Adipocyte (in vitro differentiated cells): ENCODE results near the gene SAP25.
A peak's percentile ranks its signal among the peaks of the same experiment; 100 is the strongest.
"Not testable (repeated sequence)": the region's sequence is repeated elsewhere in the genome, so short reads cannot be mapped to it uniquely, and the experiment has no call there.

Experiments
- DNase-seq: peaks from one replicate; pipeline ENCODE4 v3.0.0-alpha.2; 2015; ENCODE audit warnings: low read depth
- H3K27me3 ChIP-seq: replicated peaks from 2 replicates; pipeline ENCODE4 v1.7.0; 2013; ENCODE audit warnings: mild to moderate bottlenecking, low read length, moderate library complexity; ENCODE audit not compliant: control insufficient read depth, insufficient read depth
- H3K36me3 ChIP-seq: 2 replicates; pipeline ENCODE4 v1.7.0; 2013; ENCODE audit warnings: low read length, mild to moderate bottlenecking, moderate library complexity; ENCODE audit not compliant: control insufficient read depth, insufficient read depth, severe bottlenecking
- H3K4me1 ChIP-seq: 2 replicates; pipeline ENCODE4 v1.7.0; 2013; ENCODE audit warnings: mild to moderate bottlenecking, low read length, moderate library complexity; ENCODE audit not compliant: control insufficient read depth, insufficient read depth
- H3K4me3 ChIP-seq: 2 replicates; pipeline ENCODE4 v1.7.0; 2013; ENCODE audit warnings: mild to moderate bottlenecking, low read length, moderate library complexity
- H3K9ac ChIP-seq: 2 replicates; pipeline ENCODE4 v1.7.0; 2013; ENCODE audit warnings: mild to moderate bottlenecking, low read length, moderate library complexity
- H3K9me3 ChIP-seq: 2 replicates; pipeline ENCODE4 v1.7.0; 2013; ENCODE audit warnings: mild to moderate bottlenecking, low read length, moderate library complexity; ENCODE audit not compliant: control insufficient read depth

SAP25 gene

DNA sequence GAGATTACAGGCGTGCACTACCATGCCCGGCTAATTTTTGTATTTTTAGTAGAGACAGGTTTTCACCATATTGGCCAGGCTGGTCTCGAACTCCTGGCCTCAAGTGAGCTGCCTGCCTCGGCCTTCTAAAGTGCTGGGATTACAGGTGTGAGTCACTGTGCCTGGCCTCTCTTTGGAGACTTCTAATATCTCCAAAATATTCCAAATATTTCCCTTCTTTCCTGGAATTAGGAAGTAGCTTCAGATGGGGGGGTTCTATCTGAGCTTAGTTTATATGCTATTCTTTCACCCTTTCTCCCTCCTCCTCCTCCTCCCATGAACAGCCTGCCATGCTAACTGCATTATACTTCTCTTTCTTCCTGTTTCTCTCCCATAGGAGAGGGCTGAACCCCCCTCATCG is 25.3 kb downstream of the SAP25 start:
- peaks cover 39% of the 10 kb centered on the region for H3K4me1 ChIP-seq
- DNase-seq, H3K4me3 ChIP-seq, H3K9me3 ChIP-seq, H3K27me3 ChIP-seq, H3K9ac ChIP-seq: not testable (repeated sequence)
- peaks cover 25% of the 10 kb centered on the region for H3K36me3 ChIP-seq

DNA sequence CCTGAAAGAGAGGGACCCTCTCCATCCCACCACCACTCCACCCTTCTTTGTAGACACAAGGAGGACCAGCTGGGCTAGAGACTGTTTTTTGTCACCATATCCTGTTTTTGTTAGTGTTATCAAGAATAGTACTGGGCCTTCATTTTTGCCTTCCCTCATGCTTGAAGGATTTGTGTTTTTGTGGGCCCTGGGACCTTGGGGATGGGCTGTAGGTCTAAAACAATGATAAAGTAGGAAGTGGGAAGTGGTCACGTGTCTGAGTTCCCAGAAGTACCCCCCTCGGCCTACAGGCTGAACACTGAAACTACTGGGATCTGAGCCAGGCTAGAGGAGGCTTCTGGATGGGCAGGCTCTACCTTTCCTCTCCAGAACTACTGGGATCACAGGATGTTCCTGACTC is 25.8 kb downstream of the SAP25 start:
- Histone ChIP-seq H3K36me3 (peaks cover 19% of the 10 kb centered on the region), H3K4me3 (no peak overlapping the region), H3K9me3 (no peaks in the 10 kb centered on the region), H3K27me3 (no peaks in the 10 kb centered on the region), H3K4me1 (peaks cover 41% of the 10 kb centered on the region), H3K9ac (no peak overlapping the region)
- no peak for DNase-seq

DNA sequence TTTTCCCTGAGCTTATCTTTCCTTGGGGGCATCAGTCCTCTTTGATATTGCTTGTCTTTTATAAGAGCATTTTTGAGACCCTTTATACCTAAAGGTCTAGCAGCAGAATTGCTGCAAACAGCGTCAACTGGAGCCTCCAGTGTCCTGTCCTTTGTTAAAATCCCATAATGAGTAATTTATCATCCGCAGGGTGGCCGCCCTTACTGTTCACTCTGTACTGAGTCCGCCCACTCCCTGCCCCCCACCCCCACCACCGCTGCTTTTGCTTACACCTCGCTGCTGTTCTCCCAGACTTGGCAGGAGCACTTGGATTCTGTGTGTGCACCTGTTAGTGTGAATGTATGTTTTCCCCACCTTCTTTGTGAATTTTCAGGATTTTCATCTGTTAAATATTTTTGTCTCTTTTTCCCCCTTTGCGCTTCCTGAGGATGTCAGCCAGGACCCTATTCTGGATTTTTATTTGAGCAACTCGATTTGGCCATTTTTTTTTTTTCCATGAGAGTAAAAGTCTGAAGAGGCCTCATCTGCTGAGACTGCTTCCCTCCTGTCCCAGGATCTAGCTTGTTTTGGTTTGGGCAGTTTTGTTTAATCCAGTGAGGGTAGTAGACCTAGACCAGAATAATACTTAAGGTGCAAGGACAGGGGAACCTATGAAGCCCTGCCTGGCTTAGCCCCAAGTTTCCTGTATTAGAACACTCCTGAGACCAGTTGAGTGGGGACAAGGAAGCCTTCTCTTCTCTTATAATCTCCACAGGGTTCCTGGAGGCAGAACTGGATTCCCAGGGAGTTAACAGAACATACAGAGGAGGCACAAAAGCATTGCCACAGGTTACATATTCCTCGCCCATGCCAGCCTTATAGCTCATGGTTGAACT is 26.5 kb downstream of the SAP25 start:
- H3K36me3 ChIP-seq: peaks cover 12% of the 10 kb centered on the region
- H3K4me3 ChIP-seq: no peak overlapping the region
- H3K27me3 ChIP-seq: no peaks in the 10 kb centered on the region
- H3K9ac ChIP-seq: peak overlapping the region; percentile 65
- H3K9me3 ChIP-seq: no peaks in the 10 kb centered on the region
- H3K4me1 ChIP-seq: peaks cover 41% of the 10 kb centered on the region
- no peak for DNase-seq

DNA sequence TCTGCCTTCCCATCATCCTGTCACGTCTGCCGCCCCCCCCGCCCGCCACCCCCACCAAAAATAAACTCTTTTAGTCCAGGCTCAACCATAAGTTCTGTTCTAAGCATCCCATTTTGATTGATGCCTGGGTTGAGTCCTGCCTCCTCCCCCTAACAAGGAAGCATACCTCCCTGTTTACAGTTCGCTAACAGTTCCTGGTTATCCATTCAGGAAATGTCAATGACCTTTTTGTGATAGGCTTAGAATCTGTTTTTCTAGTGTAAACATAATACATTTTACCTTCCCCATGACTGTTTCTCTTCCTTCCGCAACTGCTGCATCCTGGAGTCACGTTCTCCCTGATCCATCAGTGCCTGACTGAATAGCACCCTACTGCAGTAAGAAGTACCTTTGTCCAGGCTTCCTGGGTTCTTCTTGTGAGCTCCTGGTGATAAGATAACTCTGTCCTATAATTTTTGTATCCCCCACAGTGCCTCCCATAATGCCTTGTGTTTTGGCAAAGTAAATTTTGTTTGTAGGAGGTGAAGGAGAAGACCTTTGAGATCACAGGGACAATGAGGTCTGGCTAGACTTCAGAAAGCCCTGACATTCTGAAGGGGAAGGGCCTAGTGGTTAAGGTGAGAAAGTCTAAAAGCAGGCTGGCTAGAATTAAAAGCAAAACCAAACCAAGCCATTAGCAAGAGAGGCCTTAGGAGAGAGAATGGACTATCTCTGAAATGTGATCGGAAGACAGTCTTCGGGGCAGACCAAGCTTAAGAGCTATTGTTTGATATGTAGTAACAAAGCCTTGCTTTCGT is 27.4 kb downstream of the SAP25 start:
- H3K27me3 ChIP-seq: no peaks in the 10 kb centered on the region
- peaks cover 41% of the 10 kb centered on the region for H3K4me1 ChIP-seq
- H3K4me3 ChIP-seq: peak overlapping the region; percentile 33
- H3K9ac ChIP-seq: peak overlapping the region; percentile 65
- H3K36me3 ChIP-seq: peaks cover 9% of the 10 kb centered on the region
- DNase-seq: no peak
- no peaks in the 10 kb centered on the region for H3K9me3 ChIP-seq

DNA sequence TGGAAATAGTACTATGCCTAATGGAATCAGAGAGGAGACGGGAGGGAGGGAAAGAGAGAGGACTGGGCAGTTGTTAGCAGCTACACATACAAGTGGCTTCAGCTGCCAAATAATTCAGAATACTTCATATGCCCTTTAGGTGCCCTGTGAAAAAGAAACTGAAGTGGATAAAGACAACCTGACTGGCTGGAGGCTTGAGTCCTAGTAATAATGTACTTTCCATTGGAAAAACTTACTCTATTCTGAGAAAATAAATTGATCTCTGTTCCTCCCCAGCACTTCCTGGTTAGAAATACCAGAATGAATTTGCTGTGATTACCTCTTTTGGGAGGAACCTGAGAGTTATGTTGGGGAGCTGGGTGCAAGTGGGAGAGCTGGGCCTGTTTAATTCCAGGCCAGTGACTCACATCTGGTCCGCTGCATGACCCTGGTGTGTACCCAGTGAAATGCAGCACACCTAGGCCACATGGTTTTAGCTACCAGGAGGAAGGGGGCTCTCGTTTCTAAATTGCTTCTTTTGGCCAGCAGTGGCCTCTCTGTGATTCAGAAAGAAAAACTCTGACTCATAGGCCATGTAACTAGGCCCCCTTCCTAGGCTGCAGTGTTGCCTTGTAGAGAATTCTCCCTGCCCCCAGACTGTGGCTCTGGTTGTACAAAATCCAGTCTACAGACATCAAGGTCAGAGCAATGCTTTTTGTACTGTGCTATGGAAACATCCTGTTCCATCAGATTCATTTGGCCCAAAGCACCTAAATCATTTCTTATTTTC is 28.2 kb downstream of the SAP25 start:
- no peaks in the 10 kb centered on the region for H3K9me3 ChIP-seq
- peaks cover 41% of the 10 kb centered on the region for H3K4me1 ChIP-seq
- H3K36me3 ChIP-seq: peaks cover 8% of the 10 kb centered on the region
- peak; percentile 88 for DNase-seq
- H3K27me3 ChIP-seq: no peaks in the 10 kb centered on the region
- H3K4me3 ChIP-seq: peak overlapping the region; percentile 33
- H3K9ac ChIP-seq: peak overlapping the region; percentile 65

DNA sequence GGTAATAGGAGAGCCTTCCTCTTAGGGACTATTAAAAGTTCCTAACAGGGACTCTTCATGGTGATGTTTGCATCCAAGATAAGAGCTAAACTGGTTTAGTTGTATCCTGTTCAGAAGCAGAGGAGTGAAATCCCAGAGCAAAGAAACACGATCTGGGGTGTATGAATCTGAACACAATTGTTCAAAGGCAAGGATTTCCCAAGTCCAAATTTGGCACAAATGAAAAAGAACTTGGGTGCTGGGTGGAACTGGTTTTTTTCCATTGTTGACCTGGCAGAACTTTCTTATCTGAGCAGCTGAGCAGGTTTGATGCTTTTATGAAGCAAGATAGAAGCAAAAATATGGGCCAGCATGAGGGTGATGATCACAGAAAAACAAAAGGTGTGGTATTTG is 28.7 kb downstream of the SAP25 start:
- H3K36me3 ChIP-seq: peaks cover 5% of the 10 kb centered on the region
- H3K9me3 ChIP-seq: no peaks in the 10 kb centered on the region
- H3K4me3 ChIP-seq: peak overlapping the region; percentile 33
- H3K4me1 ChIP-seq: peaks cover 45% of the 10 kb centered on the region
- H3K9ac ChIP-seq: peak overlapping the region; percentile 65
- no peaks in the 10 kb centered on the region for H3K27me3 ChIP-seq
- DNase-seq: peak; percentile 54

DNA sequence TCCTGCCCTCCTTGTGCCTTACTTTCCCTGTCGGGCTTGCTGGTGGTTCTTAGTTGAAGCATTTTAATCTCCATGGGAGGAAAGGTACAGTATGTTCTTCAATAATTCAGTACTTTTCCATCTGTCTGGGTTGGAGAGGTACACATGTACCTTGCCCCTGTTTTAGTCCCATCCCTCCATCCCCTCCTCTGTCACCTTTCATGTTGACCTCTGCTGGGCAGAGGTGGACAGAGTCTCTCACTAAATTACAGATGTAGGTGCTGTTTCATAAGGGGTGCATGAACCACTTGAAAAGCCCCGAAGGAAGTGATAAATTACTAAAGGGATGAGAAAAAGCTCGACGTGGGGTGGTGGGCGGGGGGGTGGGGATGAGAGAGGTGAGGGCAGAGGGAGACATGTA is 29.3 kb downstream of the SAP25 start:
- Histone ChIP-seq H3K4me1 (peaks cover 49% of the 10 kb centered on the region), H3K27me3 (no peaks in the 10 kb centered on the region), H3K9ac (no peak overlapping the region), H3K36me3 (peaks cover 5% of the 10 kb centered on the region), H3K9me3 (no peaks in the 10 kb centered on the region), H3K4me3 (no peak overlapping the region)
- DNase-seq: no peak

DNA sequence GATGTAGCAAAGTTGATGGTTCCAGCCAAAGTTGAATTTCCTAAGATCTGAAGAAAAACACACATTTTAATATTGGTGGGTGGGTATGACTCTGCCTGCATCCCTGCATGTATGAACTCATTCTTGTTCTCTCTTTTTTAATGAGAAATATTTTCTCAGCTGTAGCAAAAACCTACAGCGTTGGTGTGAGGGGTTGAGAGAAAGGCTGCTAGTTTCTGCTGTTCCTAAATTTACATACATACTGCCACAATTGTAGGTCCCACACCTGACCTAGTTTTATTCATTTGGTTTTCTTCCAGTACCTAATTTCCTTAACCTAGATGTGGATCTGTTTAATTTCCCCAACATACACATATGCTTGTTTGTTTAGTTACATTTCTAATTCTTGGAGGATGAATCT is 30.1 kb downstream of the SAP25 start:
- no peak overlapping the region for H3K4me3 ChIP-seq
- no peaks in the 10 kb centered on the region for H3K27me3 ChIP-seq
- H3K36me3 ChIP-seq: no peaks in the 10 kb centered on the region
- H3K4me1 ChIP-seq: peaks cover 47% of the 10 kb centered on the region
- no peak overlapping the region for H3K9ac ChIP-seq
- no peak for DNase-seq
- H3K9me3 ChIP-seq: no peaks in the 10 kb centered on the region

DNA sequence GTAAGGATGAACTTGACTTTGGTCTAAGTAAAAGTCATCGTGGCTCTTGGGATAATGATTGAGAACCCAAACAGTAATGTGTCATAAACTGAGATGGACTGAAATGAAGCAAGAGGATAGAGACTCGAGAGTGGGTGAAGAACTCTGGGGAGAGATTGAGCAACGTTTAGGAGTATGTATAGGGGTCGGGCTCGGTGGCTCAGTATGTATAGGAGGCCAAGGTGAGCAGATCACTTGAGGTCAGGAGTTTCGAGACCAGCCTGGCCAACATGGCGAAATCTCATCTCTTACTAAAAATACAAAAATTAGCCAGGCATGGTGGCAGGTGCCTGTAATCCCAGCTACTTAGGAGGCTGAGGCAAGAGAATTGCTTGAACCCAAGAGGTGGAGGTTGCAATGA is 32.4 kb downstream of the SAP25 start:
- H3K27me3 ChIP-seq, H3K9ac ChIP-seq, H3K9me3 ChIP-seq, H3K36me3 ChIP-seq, DNase-seq, H3K4me3 ChIP-seq: not testable (repeated sequence)
- H3K4me1 ChIP-seq: peaks cover 33% of the 10 kb centered on the region

DNA sequence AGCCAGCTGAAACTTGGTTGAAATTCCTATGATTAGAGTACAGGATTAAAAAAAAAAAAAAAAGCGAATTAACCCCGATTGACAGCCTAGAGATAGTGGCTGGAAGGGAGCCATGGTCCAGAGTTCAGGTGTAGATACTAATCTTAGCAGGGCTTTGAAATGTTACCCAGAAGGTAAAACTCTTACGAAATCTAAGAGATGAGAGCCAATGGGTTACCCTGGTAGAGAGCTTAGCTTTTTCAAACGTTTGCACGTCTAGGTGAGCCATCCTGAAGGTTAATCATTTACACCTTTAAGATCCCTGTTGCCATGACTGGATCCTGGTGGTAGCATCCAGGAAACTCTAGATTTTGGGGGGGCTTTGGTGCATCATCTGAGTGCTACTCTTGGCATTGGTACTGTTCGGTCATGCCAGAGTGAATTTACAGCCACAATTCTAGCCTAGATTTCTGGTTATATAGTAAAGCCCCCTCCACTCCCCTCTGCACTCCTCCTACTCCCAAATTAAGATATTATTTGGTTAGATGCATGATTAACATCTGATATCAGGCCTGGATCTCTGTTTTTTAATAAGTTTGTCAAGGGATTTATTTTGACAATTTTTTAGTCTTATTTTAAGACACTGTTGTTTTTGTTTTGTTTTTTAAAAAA is 33.5 kb downstream of the SAP25 start:
- Histone ChIP-seq H3K27me3 (no peaks in the 10 kb centered on the region), H3K36me3 (no peaks in the 10 kb centered on the region), H3K9ac (peak overlapping the region; percentile 79)

More for the DNA sequence above, 33.5 kb downstream of the SAP25 start:
- peak overlapping the region; percentile 88 for H3K4me3 ChIP-seq
- H3K9me3 ChIP-seq: no peaks in the 10 kb centered on the region
- no peak for DNase-seq
- peaks cover 22% of the 10 kb centered on the region for H3K4me1 ChIP-seq
